SK-N-SH treated with all-trans-retinoic acid at 6 μM for 48 hours (cell line): ENCODE results near the gene OR5AN1.

Experiments
- ATAC-seq: fragments of 200-7000 bp; cut with Tn5 transposase; 3 replicates; pipeline ENCODE4 v1.9.1; 2020; ENCODE audit warnings: mild to moderate bottlenecking, moderate library complexity
- ARNTL ChIP-seq: fragments of 450-650 bp; formaldehyde crosslinking; IDR thresholded peaks from 2 replicates; pipeline ENCODE4 v1.5.0; 2020; ENCODE audit warnings: low read depth, mild to moderate bottlenecking, moderate library complexity, borderline replicate concordance
- CREB5 ChIP-seq: fragments of 250-450 bp; sonication (Bioruptor Pico); IDR thresholded peaks from 2 replicates; pipeline ENCODE4 v1.5.1; 2020; ENCODE audit warnings: low read depth, mild to moderate bottlenecking, moderate library complexity
- CSDC2 ChIP-seq: fragments of 250-450 bp; sonication (Bioruptor Pico); IDR thresholded peaks from 2 replicates; pipeline ENCODE4 v1.5.0; 2020; ENCODE audit warnings: mild to moderate bottlenecking, moderate library complexity
- CSRNP3 ChIP-seq: fragments of 250-450 bp; sonication (Bioruptor Pico); IDR thresholded peaks from 2 replicates; pipeline ENCODE4 v1.5.1; 2021; ENCODE audit warnings: mild to moderate bottlenecking, moderate library complexity
- ESRRG ChIP-seq: fragments of 250-450 bp; sonication (Bioruptor Pico); IDR thresholded peaks from 2 replicates; pipeline ENCODE4 v1.6.1; 2021; ENCODE audit warnings: mild to moderate bottlenecking
- GLIS3 ChIP-seq: fragments of 250-450 bp; sonication (Bioruptor Pico); IDR thresholded peaks from 2 replicates; pipeline ENCODE4 v1.5.0; 2020; ENCODE audit warnings: mild to moderate bottlenecking, moderate library complexity
- ISL1 ChIP-seq: fragments of 250-450 bp; sonication (Bioruptor Pico); IDR thresholded peaks from 2 replicates; pipeline ENCODE4 v2.1.2; 2022; ENCODE audit warnings: mild to moderate bottlenecking, moderate library complexity
- OSR1 ChIP-seq: fragments of 250-450 bp; sonication (Bioruptor Pico); IDR thresholded peaks from 2 replicates; pipeline ENCODE4 v1.8.0; 2022; ENCODE audit warnings: moderate library complexity, mild to moderate bottlenecking, inconsistent platforms
- PATZ1 ChIP-seq: fragments of 250-450 bp; sonication (Bioruptor Pico); IDR thresholded peaks from 2 replicates; pipeline ENCODE4 v1.8.0; 2020; ENCODE audit warnings: mild to moderate bottlenecking, moderate library complexity, borderline replicate concordance
- POU6F1 ChIP-seq: fragments of 250-450 bp; sonication (Bioruptor Pico); IDR thresholded peaks from 2 replicates; pipeline ENCODE4 v1.8.0; 2021; ENCODE audit warnings: low read depth, mild to moderate bottlenecking, moderate library complexity, borderline replicate concordance
- PPARA ChIP-seq: fragments of 250-450 bp; sonication (Bioruptor Pico); IDR thresholded peaks from 2 replicates; pipeline ENCODE4 v1.5.0; 2020; ENCODE audit warnings: mild to moderate bottlenecking, borderline replicate concordance
- RARB ChIP-seq: fragments of 250-450 bp; sonication (Bioruptor Pico); IDR thresholded peaks from 2 replicates; pipeline ENCODE4 v1.8.0; 2021; ENCODE audit warnings: mild to moderate bottlenecking, moderate library complexity
- SNAI2 ChIP-seq: fragments of 250-450 bp; sonication (Bioruptor Pico); IDR thresholded peaks from 2 replicates; pipeline ENCODE4 v1.5.0; 2020; ENCODE audit warnings: mild to moderate bottlenecking, moderate library complexity
- TCF4 ChIP-seq: fragments of 250-450 bp; sonication (Bioruptor Pico); IDR thresholded peaks from 2 replicates; pipeline ENCODE4 v1.8.0; 2021; ENCODE audit warnings: mild to moderate bottlenecking, moderate library complexity, borderline replicate concordance
- TOX ChIP-seq: fragments of 250-450 bp; sonication (Bioruptor Pico); IDR thresholded peaks from 2 replicates; pipeline ENCODE4 v1.8.0; 2021; ENCODE audit warnings: mild to moderate bottlenecking, moderate library complexity, borderline replicate concordance
- TSHZ2 ChIP-seq: fragments of 250-450 bp; sonication (Bioruptor Pico); IDR thresholded peaks from 2 replicates; pipeline ENCODE4 v1.5.0; 2020; ENCODE audit warnings: mild to moderate bottlenecking, moderate library complexity
- ZFP3 ChIP-seq: fragments of 250-450 bp; sonication (Bioruptor Pico); IDR thresholded peaks from 2 replicates; pipeline ENCODE4 v1.5.0; 2020; ENCODE audit warnings: mild to moderate bottlenecking, moderate library complexity
- ZFP30 ChIP-seq: fragments of 450-650 bp; formaldehyde crosslinking; IDR thresholded peaks from 2 replicates; pipeline ENCODE4 v1.5.0; 2022; ENCODE audit warnings: mild to moderate bottlenecking, moderate library complexity
- ZNF565 ChIP-seq: fragments of 450-650 bp; formaldehyde crosslinking; conservative IDR thresholded peaks from 2 replicates; pipeline ENCODE4 v1.5.0; 2020; ENCODE audit warnings: low read depth, mild to moderate bottlenecking, moderate library complexity
- ZNF70 ChIP-seq: fragments of 450-650 bp; formaldehyde crosslinking; IDR thresholded peaks from 2 replicates; pipeline ENCODE4 v1.5.0; 2020; ENCODE audit warnings: mild to moderate bottlenecking, moderate library complexity
- ZNF8 ChIP-seq: fragments of 450-650 bp; formaldehyde crosslinking; IDR thresholded peaks from 2 replicates; pipeline ENCODE4 v1.5.0; 2020; ENCODE audit warnings: mild to moderate bottlenecking, moderate library complexity

The OR5AN1 gene

GRCh38 chr11:59400461-59401261 is 42.0 kb downstream of the OR5AN1 start:
- no peak for ATAC-seq
- TF ChIP-seq ZNF8 (CRISPR knock-in tag) (no peak), GLIS3 (no peak), ARNTL (CRISPR knock-in tag) (no peak), PPARA (CRISPR knock-in tag) (no peak), ISL1 (CRISPR knock-in tag) (no peak), RARB (CRISPR knock-in tag) (no peak), SNAI2 (CRISPR knock-in tag) (no peak), CREB5 (CRISPR knock-in tag) (no peak), OSR1 (CRISPR knock-in tag) (no peak), ZNF565 (CRISPR knock-in tag) (no peak), TOX (CRISPR knock-in tag) (no peak), PATZ1 (CRISPR knock-in tag) (no peak), CSDC2 (CRISPR knock-in tag) (no peak), ZNF70 (CRISPR knock-in tag) (no peak), ESRRG (CRISPR knock-in tag) (no peak), TSHZ2 (CRISPR knock-in tag) (no peak)
- TF ChIP-seq, all 23 proteins: peak for 0

GRCh38 chr11:59401262-59401552 is 42.5 kb downstream of the OR5AN1 start:
- ATAC-seq = no peak
- TF ChIP-seq CSRNP3 (no peak), ZFP3 (CRISPR knock-in tag) (no peak), GLIS3 (no peak), ZFP30 (CRISPR knock-in tag) (no peak), POU6F1 (CRISPR knock-in tag) (no peak), CREB5 (CRISPR knock-in tag) (no peak), TSHZ2 (CRISPR knock-in tag) (no peak), TCF4 (CRISPR knock-in tag) (no peak), ISL1 (CRISPR knock-in tag) (no peak), ZNF8 (CRISPR knock-in tag) (no peak), CSDC2 (CRISPR knock-in tag) (no peak), ZNF565 (CRISPR knock-in tag) (no peak), SNAI2 (CRISPR knock-in tag) (no peak), TOX (CRISPR knock-in tag) (no peak)
